ENCODE results near the gene KRTAP23-1.

GRCh38 chr21:30329203-30329875 lies 19.1 kb downstream of the KRTAP23-1 start:
- TF ChIP-seq EZH2 (IDR thresholded peaks at IDR 0.05) (no peak), POLR2AphosphoS5 (IDR thresholded peaks at IDR 0.05; ENCODE audit: borderline replicate concordance, low read depth, low read length) (no peak), FOXP2 (optimal IDR thresholded peaks at IDR 0.05; ENCODE audit: control extremely low read depth, extremely low read length, insufficient read depth) (no peak)
